ENCODE measurements around the gene HSD17B11.

The HSD17B11 gene

DNA sequence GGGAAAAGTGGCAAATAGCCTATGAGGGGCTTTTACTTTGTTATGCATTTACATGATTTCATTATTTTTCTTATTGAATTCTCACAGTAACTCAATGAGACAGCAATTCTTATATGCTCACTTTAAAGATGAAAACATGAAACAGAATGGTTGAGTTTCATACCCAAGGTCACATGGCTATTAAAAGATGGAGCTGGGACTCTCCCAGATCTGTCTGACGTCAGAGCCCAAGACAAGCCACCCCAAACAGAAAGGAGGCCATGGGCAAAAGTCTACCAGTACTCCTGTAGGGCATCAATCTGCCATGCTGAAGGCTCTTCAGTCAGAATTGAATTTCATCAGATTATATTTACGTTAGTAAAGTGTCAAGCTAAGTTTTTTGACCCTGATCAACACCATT lies 13.2 kb downstream of the HSD17B11 start:
- H3K4me1 ChIP-seq (ENCODE audit: control insufficient read depth, insufficient read depth, low read depth, low read length) = peaks cover 3% of the 10 kb centered on the region
- H3K4me3 ChIP-seq (ENCODE audit: insufficient read depth in 1 of 2, low read depth in 1 of 2, low read length in 2 of 2) = no peak overlapping the region
- H3K36me3 ChIP-seq (ENCODE audit: control insufficient read depth in 1 of 2, insufficient read depth in 2 of 2, low read depth in 1 of 2, low read length in 2 of 2) = peaks cover 9 to 36% of the 10 kb centered on the region in 2 experiments
- no peaks in the 10 kb centered on the region for H3K9me3 ChIP-seq (ENCODE audit: control insufficient read depth, low read length)
- no peak overlapping the region for H2AK5ac ChIP-seq (ENCODE audit: low read length, severe bottlenecking)
- no peak overlapping the region for H3K27ac ChIP-seq (ENCODE audit: low read length, poor library complexity, severe bottlenecking)
- H4K8ac ChIP-seq (ENCODE audit: low read length) = no peak overlapping the region
- H3K27me3 ChIP-seq (ENCODE audit: control insufficient read depth in 1 of 2, insufficient read depth in 1 of 2, low read length in 2 of 2) = no peaks in the 10 kb centered on the region
- peaks cover 2% of the 10 kb centered on the region for H3K79me1 ChIP-seq (replicated peaks; ENCODE audit: low read length, poor library complexity, severe bottlenecking)
- H2BK120ac ChIP-seq (ENCODE audit: low read depth, low read length) = no peak overlapping the region
- H3K4ac ChIP-seq (ENCODE audit: low read depth in 1 of 2, low read length in 2 of 2) = no peak overlapping the region
- no peak overlapping the region for H2BK15ac ChIP-seq (ENCODE audit: low read depth, poor library complexity, severe bottlenecking)
- no peak overlapping the region for H2BK5ac ChIP-seq (ENCODE audit: low read depth, low read length, poor library complexity, severe bottlenecking)
- no peak overlapping the region for H3K23ac ChIP-seq (ENCODE audit: low read length in 2 of 2)
- H3K9ac ChIP-seq (ENCODE audit: low read length) = no peak overlapping the region
- no peak overlapping the region for H3K14ac ChIP-seq (ENCODE audit: low read length in 2 of 2)
- no peak overlapping the region for H3K4me2 ChIP-seq (ENCODE audit: low read length, poor library complexity, severe bottlenecking)
- 90% methylated on average over 2 of the region's 2 CpGs for WGBS
- no peak for DNase-seq
- no peak overlapping the region for H4K91ac ChIP-seq (ENCODE audit: low read length)
- no peak overlapping the region for H2BK12ac ChIP-seq (ENCODE audit: low read length in 2 of 2)
- H2AFZ ChIP-seq (ENCODE audit: low read depth, low read length) = no peak overlapping the region
- no peak overlapping the region for H3K18ac ChIP-seq (ENCODE audit: low read depth in 1 of 2, low read length in 2 of 2)

DNA sequence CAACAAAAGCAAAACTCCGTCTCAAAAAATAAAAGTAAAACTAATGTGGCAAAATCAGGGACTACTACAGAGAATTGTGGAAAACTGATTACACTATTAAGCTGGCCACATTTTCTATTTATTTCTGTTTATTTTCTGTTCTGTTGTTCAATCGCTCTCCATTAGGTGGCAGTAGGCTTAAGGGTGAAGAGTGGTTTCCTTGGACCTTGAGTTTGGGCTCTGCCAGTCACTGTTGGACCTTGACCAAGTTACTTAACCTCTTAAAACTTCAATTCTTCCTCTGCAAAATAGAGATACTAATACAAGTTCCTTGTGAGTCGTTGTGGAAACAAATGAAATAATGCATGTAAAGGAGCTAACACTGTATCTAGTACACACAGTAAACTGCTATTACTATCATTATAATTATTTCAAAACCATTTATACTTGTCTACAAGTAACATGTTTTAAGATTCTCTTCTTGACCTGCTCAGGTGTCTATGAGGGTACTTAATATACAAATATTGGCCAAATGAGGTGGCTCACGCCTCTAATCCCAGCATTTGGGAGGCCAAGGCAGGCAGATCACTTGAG lies 15.2 kb downstream of the HSD17B11 start:
- Histone ChIP-seq H3K18ac (ENCODE audit: low read depth in 1 of 2, low read length in 2 of 2) (no peak overlapping the region), H3K4me2 (ENCODE audit: low read length, poor library complexity, severe bottlenecking) (no peak overlapping the region), H3K23ac (ENCODE audit: low read length in 2 of 2) (no peak overlapping the region), H2BK5ac (ENCODE audit: low read depth, low read length, poor library complexity, severe bottlenecking) (no peak overlapping the region), H2BK15ac (ENCODE audit: low read depth, poor library complexity, severe bottlenecking) (no peak overlapping the region), H3K36me3 (ENCODE audit: control insufficient read depth in 1 of 2, insufficient read depth in 2 of 2, low read depth in 1 of 2, low read length in 2 of 2) (peaks cover 7 to 37% of the 10 kb centered on the region in 2 experiments), H3K27me3 (ENCODE audit: control insufficient read depth in 1 of 2, insufficient read depth in 1 of 2, low read length in 2 of 2) (no peaks in the 10 kb centered on the region), H2BK12ac (ENCODE audit: low read length in 2 of 2) (no peak overlapping the region), H3K4ac (ENCODE audit: low read depth in 1 of 2, low read length in 2 of 2) (no peak overlapping the region), H2AFZ (ENCODE audit: low read depth, low read length) (no peak overlapping the region), H4K8ac (ENCODE audit: low read length) (no peak overlapping the region), H3K14ac (ENCODE audit: low read length in 2 of 2) (no peak overlapping the region), H3K4me3 (ENCODE audit: insufficient read depth in 1 of 2, low read depth in 1 of 2, low read length in 2 of 2) (no peak overlapping the region), H3K9ac (ENCODE audit: low read length) (peak overlapping the region; percentile 77), H4K91ac (ENCODE audit: low read length) (no peak overlapping the region), H2BK120ac (ENCODE audit: low read depth, low read length) (no peak overlapping the region), H3K9me3 (ENCODE audit: control insufficient read depth, low read length) (no peaks in the 10 kb centered on the region), H3K4me1 (ENCODE audit: control insufficient read depth, insufficient read depth, low read depth, low read length) (peaks cover 3% of the 10 kb centered on the region), H2AK5ac (ENCODE audit: low read length, severe bottlenecking) (no peak overlapping the region), H3K27ac (ENCODE audit: low read length, poor library complexity, severe bottlenecking) (no peak overlapping the region), H3K79me1 (replicated peaks; ENCODE audit: low read length, poor library complexity, severe bottlenecking) (no peaks in the 10 kb centered on the region)
- 91% methylated on average over 1 of the region's 4 CpGs for WGBS
- peak; percentile 73 for DNase-seq

DNA sequence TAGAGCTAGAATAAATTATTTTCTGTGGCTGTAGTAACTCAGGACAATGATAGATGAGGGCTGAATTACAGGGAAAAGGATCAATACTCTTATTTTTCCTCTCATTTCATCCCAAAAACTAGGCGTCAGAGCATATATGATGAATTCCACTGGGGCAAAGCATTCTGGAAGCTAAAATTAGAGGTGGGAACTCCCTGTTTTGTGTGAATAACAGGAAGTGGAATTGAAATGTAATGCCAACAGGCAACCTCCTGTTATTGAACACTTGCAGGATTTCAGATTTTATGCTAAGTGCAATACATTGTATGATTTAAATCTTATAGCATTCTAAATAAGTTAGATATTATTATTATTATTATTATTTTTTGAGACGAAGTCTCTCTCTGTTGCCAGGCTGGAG lies 20.9 kb downstream of the HSD17B11 start:
- Histone ChIP-seq H3K79me1 (replicated peaks; ENCODE audit: low read length, poor library complexity, severe bottlenecking) (no peaks in the 10 kb centered on the region), H4K91ac (ENCODE audit: low read length) (no peak overlapping the region), H2AK5ac (ENCODE audit: low read length, severe bottlenecking) (no peak overlapping the region), H3K27me3 (ENCODE audit: control insufficient read depth in 1 of 2, insufficient read depth in 1 of 2, low read length in 2 of 2) (no peaks in the 10 kb centered on the region), H2BK15ac (ENCODE audit: low read depth, poor library complexity, severe bottlenecking) (no peak overlapping the region), H3K36me3 (ENCODE audit: control insufficient read depth in 1 of 2, insufficient read depth in 2 of 2, low read depth in 1 of 2, low read length in 2 of 2) (peaks cover 7 to 62% of the 10 kb centered on the region in 2 experiments), H2BK5ac (ENCODE audit: low read depth, low read length, poor library complexity, severe bottlenecking) (no peak overlapping the region), H3K4me3 (ENCODE audit: insufficient read depth in 1 of 2, low read depth in 1 of 2, low read length in 2 of 2) (no peak overlapping the region), H3K4me1 (ENCODE audit: control insufficient read depth, insufficient read depth, low read depth, low read length) (peaks cover 3% of the 10 kb centered on the region), H3K27ac (ENCODE audit: low read length, poor library complexity, severe bottlenecking) (no peak overlapping the region), H3K9me3 (ENCODE audit: control insufficient read depth, low read length) (no peaks in the 10 kb centered on the region), H3K18ac (ENCODE audit: low read depth in 1 of 2, low read length in 2 of 2) (no peak overlapping the region), H3K9ac (ENCODE audit: low read length) (no peak overlapping the region), H2BK12ac (ENCODE audit: low read length in 2 of 2) (no peak overlapping the region), H3K23ac (ENCODE audit: low read length in 2 of 2) (no peak overlapping the region), H3K14ac (ENCODE audit: low read length in 2 of 2) (no peak overlapping the region), H3K4me2 (ENCODE audit: low read length, poor library complexity, severe bottlenecking) (no peak overlapping the region), H2BK120ac (ENCODE audit: low read depth, low read length) (no peak overlapping the region), H3K4ac (ENCODE audit: low read depth in 1 of 2, low read length in 2 of 2) (no peak overlapping the region), H2AFZ (ENCODE audit: low read depth, low read length) (no peak overlapping the region), H4K8ac (ENCODE audit: low read length) (no peak overlapping the region)
- 100% methylated on average over 1 of the region's 2 CpGs for WGBS
- DNase-seq = no peak

DNA sequence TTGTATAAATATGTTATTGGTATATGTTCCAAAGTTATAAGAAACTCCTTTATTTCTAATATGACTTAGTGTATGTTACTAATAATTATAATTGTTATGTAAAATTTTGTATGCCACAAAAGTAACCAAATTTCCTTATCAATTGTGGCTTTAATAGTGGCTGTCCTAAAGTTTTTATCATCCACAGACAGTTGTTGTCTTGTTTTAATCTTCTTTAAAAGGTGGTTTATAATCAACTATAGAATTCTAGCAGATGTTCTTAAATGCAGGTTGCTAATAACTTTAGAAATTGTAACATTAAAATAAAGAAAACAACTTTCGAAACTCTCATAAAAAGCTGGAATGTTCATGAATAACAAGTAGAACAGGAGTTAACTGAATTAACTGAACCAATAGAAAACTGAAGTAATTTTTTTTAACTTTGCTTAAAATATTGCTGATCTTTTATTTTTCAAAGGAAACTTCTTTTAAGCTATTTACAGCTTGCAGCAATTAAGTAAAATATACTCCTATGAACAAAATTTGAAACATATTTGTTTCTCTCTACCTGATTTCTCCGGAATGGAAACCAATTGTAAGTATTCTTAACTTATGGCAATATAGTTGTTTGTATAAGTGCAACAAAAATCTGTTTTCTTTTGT lies 24.3 kb downstream of the HSD17B11 start:
- H3K79me1 ChIP-seq (replicated peaks; ENCODE audit: low read length, poor library complexity, severe bottlenecking) = peaks cover 1% of the 10 kb centered on the region
- no peak overlapping the region for H2BK15ac ChIP-seq (ENCODE audit: low read depth, poor library complexity, severe bottlenecking)

More for the DNA sequence above, 24.3 kb downstream of the HSD17B11 start:
- no peaks in the 10 kb centered on the region for H3K27me3 ChIP-seq (ENCODE audit: control insufficient read depth in 1 of 2, insufficient read depth in 1 of 2, low read length in 2 of 2)
- peaks cover 3 to 72% of the 10 kb centered on the region in 2 experiments for H3K36me3 ChIP-seq (ENCODE audit: control insufficient read depth in 1 of 2, insufficient read depth in 2 of 2, low read depth in 1 of 2, low read length in 2 of 2)
- no peaks in the 10 kb centered on the region for H3K9me3 ChIP-seq (ENCODE audit: control insufficient read depth, low read length)
- no peak overlapping the region for H3K14ac ChIP-seq (ENCODE audit: low read length in 2 of 2)
- H3K4me1 ChIP-seq (ENCODE audit: control insufficient read depth, insufficient read depth, low read depth, low read length) = no peaks in the 10 kb centered on the region
- H3K23ac ChIP-seq (ENCODE audit: low read length in 2 of 2) = no peak overlapping the region
- WGBS = no CpG with 5 or more reads among the region's 2 CpGs
- no peak overlapping the region for H3K4me2 ChIP-seq (ENCODE audit: low read length, poor library complexity, severe bottlenecking)
- no peak overlapping the region for H4K91ac ChIP-seq (ENCODE audit: low read length)
- H3K4ac ChIP-seq (ENCODE audit: low read depth in 1 of 2, low read length in 2 of 2) = no peak overlapping the region
- no peak for DNase-seq
- no peak overlapping the region for H2AFZ ChIP-seq (ENCODE audit: low read depth, low read length)
- no peak overlapping the region for H2BK12ac ChIP-seq (ENCODE audit: low read length in 2 of 2)
- no peak overlapping the region for H4K8ac ChIP-seq (ENCODE audit: low read length)
- H3K4me3 ChIP-seq (ENCODE audit: insufficient read depth in 1 of 2, low read depth in 1 of 2, low read length in 2 of 2) = no peak overlapping the region
- no peak overlapping the region for H3K27ac ChIP-seq (ENCODE audit: low read length, poor library complexity, severe bottlenecking)
- no peak overlapping the region for H3K18ac ChIP-seq (ENCODE audit: low read depth in 1 of 2, low read length in 2 of 2)
- no peak overlapping the region for H2BK5ac ChIP-seq (ENCODE audit: low read depth, low read length, poor library complexity, severe bottlenecking)
- H2AK5ac ChIP-seq (ENCODE audit: low read length, severe bottlenecking) = no peak overlapping the region
- no peak overlapping the region for H2BK120ac ChIP-seq (ENCODE audit: low read depth, low read length)
- H3K9ac ChIP-seq (ENCODE audit: low read length) = no peak overlapping the region
